Measurements from ENCODE around the gene JAML.

- TF ChIP-seq CTCF (IDR thresholded peaks at IDR 0.05; ENCODE audit: poor library complexity, severe bottlenecking), result no peak
- TF ChIP-seq TAF1 (IDR thresholded peaks at IDR 0.05; ENCODE audit: low read depth), result no peak
- no peak for TF ChIP-seq EZH2 (IDR thresholded peaks at IDR 0.05; ENCODE audit: borderline replicate concordance, insufficient read depth, low read length, poor library complexity, severe bottlenecking)
Measured at GRCh38 chr11:118153516-118153915, 71.3 kb downstream of the JAML start.

Measured in neural cell (in vitro differentiated cells).